Measurements from ENCODE around the gene TECR.
A peak's percentile ranks its signal among the peaks of the same experiment; 100 is the strongest.

DNA sequence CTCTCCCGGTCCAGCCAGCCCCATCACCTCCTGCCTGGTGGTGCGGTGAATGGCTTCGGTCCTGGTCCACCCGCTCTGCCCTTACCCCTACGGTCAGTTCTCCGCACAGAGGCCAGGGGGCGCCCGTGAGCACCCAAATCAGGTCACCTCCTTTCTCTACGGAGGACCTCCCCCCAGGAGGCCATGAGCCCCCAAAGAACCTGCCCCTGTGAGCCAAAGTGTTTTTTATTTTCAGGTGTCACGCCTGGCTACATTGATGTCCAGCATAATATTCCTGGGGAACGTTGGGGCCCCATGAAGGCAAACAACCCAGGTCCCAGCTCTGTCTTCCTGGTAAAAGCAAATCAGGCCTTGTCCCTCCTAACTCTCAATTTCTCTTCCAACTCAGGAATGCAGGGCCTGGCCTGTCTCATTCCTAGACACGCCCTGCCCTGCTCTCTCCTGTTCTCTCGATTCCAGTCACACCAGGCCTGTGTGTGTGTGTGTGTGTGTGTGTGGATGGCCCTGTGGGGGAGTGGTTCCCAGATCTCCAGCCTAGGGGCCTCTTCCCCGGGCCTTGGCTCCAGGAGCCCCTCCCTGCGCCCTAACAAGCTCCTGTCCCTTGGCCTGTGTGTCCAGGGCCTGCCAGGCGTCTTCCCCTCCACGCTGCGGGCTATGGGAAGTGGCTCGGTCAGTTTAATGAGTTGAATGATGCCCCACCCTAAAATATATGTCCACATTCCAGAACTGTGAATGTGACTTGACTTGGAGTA lies 23.7 kb upstream of the TECR start:
- peak; percentile 16; the same call in 1 of the 2 replicates for TF ChIP-seq FOSL2 (CRISPR knock-in tag; IDR thresholded peaks at IDR 0.05)
- no peak for TF ChIP-seq ZNF354B (CRISPR knock-in tag; IDR thresholded peaks at IDR 0.05)
- TF ChIP-seq HCFC1 (IDR thresholded peaks at IDR 0.05; ENCODE audit: low read depth, low read length), result no peak
- TF ChIP-seq, protein P1, sequence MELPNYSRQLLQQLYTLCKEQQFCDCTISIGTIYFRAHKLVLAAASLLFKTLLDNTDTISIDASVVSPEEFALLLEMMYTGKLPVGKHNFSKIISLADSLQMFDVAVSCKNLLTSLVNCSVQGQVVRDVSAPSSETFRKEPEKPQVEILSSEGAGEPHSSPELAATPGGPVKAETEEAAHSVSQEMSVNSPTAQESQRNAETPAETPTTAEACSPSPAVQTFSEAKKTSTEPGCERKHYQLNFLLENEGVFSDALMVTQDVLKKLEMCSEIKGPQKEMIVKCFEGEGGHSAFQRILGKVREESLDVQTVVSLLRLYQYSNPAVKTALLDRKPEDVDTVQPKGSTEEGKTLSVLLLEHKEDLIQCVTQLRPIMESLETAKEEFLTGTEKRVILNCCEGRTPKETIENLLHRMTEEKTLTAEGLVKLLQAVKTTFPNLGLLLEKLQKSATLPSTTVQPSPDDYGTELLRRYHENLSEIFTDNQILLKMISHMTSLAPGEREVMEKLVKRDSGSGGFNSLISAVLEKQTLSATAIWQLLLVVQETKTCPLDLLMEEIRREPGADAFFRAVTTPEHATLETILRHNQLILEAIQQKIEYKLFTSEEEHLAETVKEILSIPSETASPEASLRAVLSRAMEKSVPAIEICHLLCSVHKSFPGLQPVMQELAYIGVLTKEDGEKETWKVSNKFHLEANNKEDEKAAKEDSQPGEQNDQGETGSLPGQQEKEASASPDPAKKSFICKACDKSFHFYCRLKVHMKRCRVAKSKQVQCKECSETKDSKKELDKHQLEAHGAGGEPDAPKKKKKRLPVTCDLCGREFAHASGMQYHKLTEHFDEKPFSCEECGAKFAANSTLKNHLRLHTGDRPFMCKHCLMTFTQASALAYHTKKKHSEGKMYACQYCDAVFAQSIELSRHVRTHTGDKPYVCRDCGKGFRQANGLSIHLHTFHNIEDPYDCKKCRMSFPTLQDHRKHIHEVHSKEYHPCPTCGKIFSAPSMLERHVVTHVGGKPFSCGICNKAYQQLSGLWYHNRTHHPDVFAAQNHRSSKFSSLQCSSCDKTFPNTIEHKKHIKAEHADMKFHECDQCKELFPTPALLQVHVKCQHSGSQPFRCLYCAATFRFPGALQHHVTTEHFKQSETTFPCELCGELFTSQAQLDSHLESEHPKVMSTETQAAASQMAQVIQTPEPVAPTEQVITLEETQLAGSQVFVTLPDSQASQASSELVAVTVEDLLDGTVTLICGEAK (IDR thresholded peaks at IDR 0.05), result no peak
- TF ChIP-seq, protein P1 (CRISPR knock-in tag; IDR thresholded peaks at IDR 0.05), result no peak
- TF ChIP-seq SMAD1 (CRISPR knock-in tag; IDR thresholded peaks at IDR 0.05; ENCODE audit: borderline replicate concordance, low read depth), result no peak
- TF ChIP-seq SRSF4 (IDR thresholded peaks at IDR 0.05; ENCODE audit: low read depth, low read length, poor library complexity, severe bottlenecking), result no peak
- no peak for TF ChIP-seq SP2 (CRISPR knock-in tag; IDR thresholded peaks at IDR 0.05)
- TF ChIP-seq, protein P2, sequence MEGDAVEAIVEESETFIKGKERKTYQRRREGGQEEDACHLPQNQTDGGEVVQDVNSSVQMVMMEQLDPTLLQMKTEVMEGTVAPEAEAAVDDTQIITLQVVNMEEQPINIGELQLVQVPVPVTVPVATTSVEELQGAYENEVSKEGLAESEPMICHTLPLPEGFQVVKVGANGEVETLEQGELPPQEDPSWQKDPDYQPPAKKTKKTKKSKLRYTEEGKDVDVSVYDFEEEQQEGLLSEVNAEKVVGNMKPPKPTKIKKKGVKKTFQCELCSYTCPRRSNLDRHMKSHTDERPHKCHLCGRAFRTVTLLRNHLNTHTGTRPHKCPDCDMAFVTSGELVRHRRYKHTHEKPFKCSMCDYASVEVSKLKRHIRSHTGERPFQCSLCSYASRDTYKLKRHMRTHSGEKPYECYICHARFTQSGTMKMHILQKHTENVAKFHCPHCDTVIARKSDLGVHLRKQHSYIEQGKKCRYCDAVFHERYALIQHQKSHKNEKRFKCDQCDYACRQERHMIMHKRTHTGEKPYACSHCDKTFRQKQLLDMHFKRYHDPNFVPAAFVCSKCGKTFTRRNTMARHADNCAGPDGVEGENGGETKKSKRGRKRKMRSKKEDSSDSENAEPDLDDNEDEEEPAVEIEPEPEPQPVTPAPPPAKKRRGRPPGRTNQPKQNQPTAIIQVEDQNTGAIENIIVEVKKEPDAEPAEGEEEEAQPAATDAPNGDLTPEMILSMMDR (CRISPR knock-in tag; IDR thresholded peaks at IDR 0.05), result peak; percentile 88
- no peak for TF ChIP-seq ZBTB7A (CRISPR knock-in tag; IDR thresholded peaks at IDR 0.05)
- TF ChIP-seq, protein P3, sequence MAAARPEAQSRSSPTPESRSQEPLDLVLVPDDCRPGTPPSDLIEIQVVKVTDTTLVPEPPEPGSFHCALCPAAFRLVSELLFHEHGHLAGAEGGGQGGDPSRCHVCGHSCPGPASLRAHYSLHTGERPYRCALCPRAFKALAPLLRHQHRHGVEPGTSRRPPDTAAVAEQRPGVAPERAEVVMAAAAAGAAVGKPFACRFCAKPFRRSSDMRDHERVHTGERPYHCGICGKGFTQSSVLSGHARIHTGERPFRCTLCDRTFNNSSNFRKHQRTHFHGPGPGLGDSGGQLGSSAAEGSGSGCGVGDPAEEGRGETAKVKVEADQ (CRISPR knock-in tag; IDR thresholded peaks at IDR 0.05; ENCODE audit: borderline replicate concordance), result no peak
